H9 (cell line): ENCODE results near the gene ZNF431. TPM values are rescaled to one million over a fixed set of nuclear protein-coding genes. Genes with fewer than 3 reads are reported as not detected.

Experiments used
- DNase-seq: peaks from one replicate; pipeline ENCODE4 v3.0.0-alpha.2; 2017
- H2AFZ ChIP-seq: one replicate; pipeline ENCODE4 v1.6.1; 2013; ENCODE audit warnings: mild to moderate bottlenecking, low read length, control low read depth, moderate library complexity
- H2AK5ac ChIP-seq: 2 replicates; pipeline ENCODE4 v1.6.1; 2013; ENCODE audit warnings: low read length, control low read depth, mixed read lengths; ENCODE audit not compliant: insufficient read length
- H2BK120ac ChIP-seq: one replicate; pipeline ENCODE4 v1.6.1; 2013; ENCODE audit warnings: low read depth, mild to moderate bottlenecking, low read length, control low read depth, inconsistent platforms; ENCODE audit not compliant: poor library complexity, severe bottlenecking
- H2BK12ac ChIP-seq: 2 replicates; pipeline ENCODE4 v1.6.1; 2013; ENCODE audit warnings: low read length, control low read depth, mixed read lengths, low read depth; ENCODE audit not compliant: insufficient read length
- H2BK15ac ChIP-seq: 2 replicates; pipeline ENCODE4 v1.6.1; 2013; ENCODE audit warnings: low read depth, low read length, control low read depth
- H2BK20ac ChIP-seq: one replicate; pipeline ENCODE4 v1.6.1; 2013; ENCODE audit warnings: low read depth, mild to moderate bottlenecking, low read length, control low read depth, inconsistent platforms; ENCODE audit not compliant: poor library complexity, severe bottlenecking
- H2BK5ac ChIP-seq: 2 replicates; pipeline ENCODE4 v1.6.1; 2013; ENCODE audit warnings: low read length, control low read depth, mixed read lengths; ENCODE audit not compliant: insufficient read length
- H3K14ac ChIP-seq: 2 replicates; pipeline ENCODE4 v1.6.1; 2013; ENCODE audit warnings: low read length, control low read depth; ENCODE audit not compliant: insufficient read depth
- H3K18ac ChIP-seq: 2 replicates; pipeline ENCODE4 v1.6.1; 2013; ENCODE audit warnings: low read depth, mild to moderate bottlenecking, mixed read lengths, low read length, control low read depth; ENCODE audit not compliant: insufficient read length
- H3K23ac ChIP-seq: 2 replicates; pipeline ENCODE4 v1.6.1; 2013; ENCODE audit warnings: low read length, control low read depth, mixed read lengths, low read depth; ENCODE audit not compliant: insufficient read length
- H3K23me2 ChIP-seq: 2 replicates; pipeline ENCODE4 v1.6.1; 2013; ENCODE audit warnings: low read depth, mild to moderate bottlenecking, mixed read lengths, low read length, control low read depth; ENCODE audit not compliant: insufficient read length, poor library complexity, severe bottlenecking
- H3K27ac ChIP-seq: 2 replicates; pipeline ENCODE4 v1.5.1; 2013; ENCODE audit warnings: low read length, control low read depth, mixed read lengths, low read depth; ENCODE audit not compliant: insufficient read length
- H3K27me3 ChIP-seq: 2 replicates; pipeline ENCODE4 v1.6.1; 2013; ENCODE audit warnings: low read length, control low read depth, inconsistent platforms; ENCODE audit not compliant: insufficient read depth
- H3K4ac ChIP-seq: 2 replicates; pipeline ENCODE4 v1.6.1; 2013; ENCODE audit warnings: low read depth, mild to moderate bottlenecking, control low read depth, inconsistent platforms, low read length, moderate library complexity
- H3K4me1 ChIP-seq: 2 replicates; pipeline ENCODE4 v1.6.1; 2013; ENCODE audit warnings: low read length, control low read depth, inconsistent platforms; ENCODE audit not compliant: insufficient read depth
- H3K4me2 ChIP-seq: 2 replicates; pipeline ENCODE4 v1.6.1; 2013; ENCODE audit warnings: low read length, control low read depth, mixed read lengths; ENCODE audit not compliant: insufficient read length, insufficient read depth
- H3K56ac ChIP-seq: 2 replicates; pipeline ENCODE4 v1.6.1; 2013; ENCODE audit warnings: low read depth, mild to moderate bottlenecking, mixed read lengths, low read length, control low read depth; ENCODE audit not compliant: insufficient read length
- H3K79me1 ChIP-seq: 2 replicates; pipeline ENCODE4 v1.6.1; 2013; ENCODE audit warnings: low read depth, mild to moderate bottlenecking, moderate library complexity, low read length, control low read depth, inconsistent platforms; ENCODE audit not compliant: insufficient read depth, poor library complexity, severe bottlenecking
- H3K79me2 ChIP-seq: 2 replicates; pipeline ENCODE4 v1.6.1; 2013; ENCODE audit warnings: low read length, control low read depth, inconsistent platforms; ENCODE audit not compliant: insufficient read depth
- H3K9ac ChIP-seq: 2 replicates; pipeline ENCODE4 v1.6.1; 2013; ENCODE audit warnings: low read length, control low read depth, mixed read lengths; ENCODE audit not compliant: insufficient read length; ENCODE audit errors: extremely low read depth
- H3K9me3 ChIP-seq: one replicate; pipeline ENCODE4 v1.6.1; 2013; ENCODE audit warnings: low read depth, low read length, inconsistent platforms; ENCODE audit not compliant: control insufficient read depth
- H3T11ph ChIP-seq: one replicate; pipeline ENCODE4 v1.6.1; 2013; ENCODE audit warnings: mild to moderate bottlenecking, low read length, control low read depth, inconsistent platforms
- H4K20me1 ChIP-seq: one replicate; pipeline ENCODE4 v1.6.1; 2013; ENCODE audit not compliant: control insufficient read depth, insufficient read length, insufficient read depth
- H4K5ac ChIP-seq: 2 replicates; pipeline ENCODE4 v1.6.1; 2013; ENCODE audit warnings: low read depth, mild to moderate bottlenecking, mixed read lengths, low read length, control low read depth; ENCODE audit not compliant: insufficient read length
- H4K8ac ChIP-seq: replicated peaks from 2 replicates; pipeline ENCODE4 v1.6.1; 2013; ENCODE audit warnings: low read length, control low read depth, mixed read lengths, low read depth; ENCODE audit not compliant: insufficient read length
- H4K91ac ChIP-seq: 2 replicates; pipeline ENCODE4 v1.6.1; 2013; ENCODE audit warnings: low read depth, mild to moderate bottlenecking, moderate library complexity, mixed read lengths, low read length, control low read depth; ENCODE audit not compliant: insufficient read length
- H3K27ac Mint-ChIP-seq, 3 experiments: 2 replicates in 2 of 3; 3 replicates in 1 of 3; pipeline ENCODE4 v1.8.0; 2020 to 2021; ENCODE audit warnings: mixed read lengths in 3 of 3, mild to moderate bottlenecking in 1 of 3, moderate library complexity in 1 of 3
- H3K27me3 Mint-ChIP-seq: 2 replicates; pipeline ENCODE4 v1.8.0; 2021; ENCODE audit warnings: low read depth, mild to moderate bottlenecking, moderate library complexity, mixed read lengths
- H3K36me3 Mint-ChIP-seq, 3 experiments: 2 replicates in 2 of 3; 3 replicates in 1 of 3; pipeline ENCODE4 v1.8.0; 2020 to 2021; ENCODE audit warnings: low read depth in 3 of 3, mixed read lengths in 3 of 3; ENCODE audit not compliant: insufficient read depth in 1 of 3
- H3K4me1 Mint-ChIP-seq, 2 experiments: 2 replicates each; pipeline ENCODE4 v1.8.0; 2020; ENCODE audit warnings: mixed read lengths in 2 of 2
- H3K4me3 Mint-ChIP-seq, 2 experiments: 2 replicates in 1 of 2; 3 replicates in 1 of 2; pipeline ENCODE4 v1.8.0; 2020 to 2021; ENCODE audit warnings: mild to moderate bottlenecking in 2 of 2, mixed read lengths in 2 of 2, moderate library complexity in 1 of 2
- H3K9me3 Mint-ChIP-seq, 2 experiments: 2 replicates in 1 of 2; 3 replicates in 1 of 2; pipeline ENCODE4 v1.8.0; 2020; ENCODE audit warnings: mild to moderate bottlenecking in 2 of 2, mixed read lengths in 2 of 2, moderate library complexity in 1 of 2
- CTCF ChIP-seq: fragments of 200-600 bp; sonication (generic); conservative IDR thresholded peaks from 3 replicates; pipeline ENCODE4 v1.8.0; 2021; ENCODE audit warnings: antibody characterized with exemption, mild to moderate bottlenecking
- total RNA-seq: library from RNA; stranded (reverse); gene quantifications from 2 replicates; pipeline ENCODE4 v1.2.1, GENCODE V29; 2021

Gene ZNF431
- total RNA-seq, 1 experiment from 2014 or later: 47.4 TPM

- Histone ChIP-seq H3K4ac (no peak overlapping the region), H3K27me3 (no peaks in the 10 kb centered on the region), H3K56ac (no peak overlapping the region), H3K9ac (no peak overlapping the region), H2BK120ac (no peak overlapping the region), H3K79me2 (no peaks in the 10 kb centered on the region; the same call in 1 of the 2 replicates), H3K23ac (no peak overlapping the region), H3K4me2 (no peak overlapping the region), H3T11ph (no peak overlapping the region), H4K20me1 (no peaks in the 10 kb centered on the region), H2AFZ (no peak overlapping the region), H4K8ac (no peak overlapping the region), H2BK5ac (no peak overlapping the region), H3K14ac (no peak overlapping the region), H3K27ac (no peak overlapping the region), H2BK15ac (no peak overlapping the region), H2BK12ac (no peak overlapping the region), H3K79me1 (peaks cover 4% of the 10 kb centered on the region), H3K9me3 (no peaks in the 10 kb centered on the region), H4K91ac (no peak overlapping the region), H3K23me2 (no peaks in the 10 kb centered on the region), H4K5ac (no peak overlapping the region), H3K18ac (no peak overlapping the region), H2BK20ac (no peak overlapping the region), H2AK5ac (no peak overlapping the region), H3K4me1 (no peaks in the 10 kb centered on the region)
- Mint-ChIP-seq H3K27me3 (no peaks in the 10 kb centered on the region), H3K4me3 (no peak overlapping the region), H3K9me3 (peaks cover 0 to 5% of the 10 kb centered on the region in 2 experiments; a peak in 2 of 5 replicates), H3K36me3 (peaks cover 56 to 71% (median 67%) of the 10 kb centered on the region in 3 experiments), H3K4me1 (no peaks in the 10 kb centered on the region), H3K27ac (no peak overlapping the region)
- DNase-seq: no peak
- TF ChIP-seq CTCF: no peak
Observed at GRCh38 chr19:21109116-21109515, 32.7 kb upstream of the ZNF431 start.
